Measurements from ENCODE around the gene NFX1.
"Not testable (repeated sequence)": the region's sequence is repeated elsewhere in the genome, so short reads cannot be mapped to it uniquely, and the experiment has no call there.

Gene NFX1

DNA sequence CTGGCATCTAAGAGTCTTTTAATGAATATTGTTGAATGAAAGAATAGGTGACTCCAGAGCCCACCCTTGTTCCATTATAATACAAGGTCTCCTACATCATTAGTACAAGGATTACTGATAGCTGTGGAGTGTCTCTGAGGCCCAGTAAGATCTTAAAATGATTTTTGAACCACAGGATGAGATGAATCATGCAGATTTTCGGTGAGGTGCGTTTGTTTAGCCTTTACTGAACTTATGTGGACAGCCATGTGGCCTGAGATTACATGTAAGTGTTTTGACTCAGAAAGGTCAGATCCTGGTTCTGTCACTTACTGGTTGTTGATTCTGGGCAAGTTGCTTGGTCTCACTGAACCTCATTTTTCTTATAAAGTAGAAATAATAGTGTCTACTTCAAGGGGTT lies 21.6 kb downstream of the NFX1 start:
- no peak for DNase-seq

DNA sequence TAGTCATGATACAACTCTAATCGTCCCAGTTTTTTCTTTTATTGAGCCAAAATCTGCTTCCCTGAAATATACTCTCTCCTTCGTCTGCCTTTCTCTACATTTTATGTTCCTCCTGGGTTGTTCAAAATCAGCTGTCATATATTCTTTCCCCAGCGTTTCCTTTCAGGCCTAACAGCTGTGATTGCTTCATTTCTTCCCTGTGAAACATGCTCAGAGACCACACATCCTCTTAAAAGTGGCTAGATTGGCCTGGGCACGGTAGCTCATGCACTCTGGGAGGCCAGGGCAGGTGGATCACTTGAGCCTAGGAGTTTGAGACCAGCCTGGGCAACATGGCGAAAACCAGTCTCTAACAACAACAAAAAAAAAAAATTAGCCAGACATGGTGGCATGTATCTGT lies 25.1 kb downstream of the NFX1 start:
- DNase-seq: no peak

DNA sequence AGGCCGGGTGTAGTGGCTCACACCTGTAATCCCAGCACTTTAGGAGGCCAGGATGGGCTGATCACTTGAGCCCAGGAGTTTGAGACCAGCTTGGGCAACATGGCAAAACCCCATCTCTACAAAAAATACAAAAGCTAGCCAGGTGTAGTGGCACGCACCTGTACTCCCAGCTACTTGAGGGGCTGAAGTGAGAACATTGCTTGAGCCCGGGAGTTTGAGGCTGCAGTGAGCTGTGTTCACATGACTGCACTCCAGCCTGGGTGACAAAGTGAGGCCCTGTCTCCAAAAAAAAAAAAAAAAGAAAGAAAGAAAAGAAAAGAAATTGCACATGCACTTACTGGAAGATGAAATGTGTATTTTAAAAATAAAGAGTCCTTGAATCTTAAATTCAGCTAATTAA lies 26.8 kb downstream of the NFX1 start:
- not testable (repeated sequence) for DNase-seq

DNA sequence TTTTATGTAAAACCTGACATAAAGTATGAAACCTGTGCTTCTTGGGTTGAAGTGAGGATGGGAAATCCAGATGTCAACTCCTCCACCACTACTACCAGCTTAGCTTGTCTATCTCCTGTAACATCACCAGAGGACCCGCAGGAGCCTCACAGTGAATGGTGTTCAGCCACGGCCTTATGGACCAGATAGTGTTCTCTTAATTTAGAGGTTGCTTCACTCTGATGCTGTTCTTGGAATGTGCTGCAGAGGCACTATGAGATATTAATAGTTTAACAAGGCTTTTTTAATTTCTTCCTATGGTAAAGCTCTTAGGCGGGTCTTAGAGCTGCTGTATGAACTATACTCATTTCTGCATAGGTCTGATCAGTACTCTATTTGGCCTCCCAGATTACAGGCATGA lies 27.9 kb downstream of the NFX1 start:
- no peak for DNase-seq

DNA sequence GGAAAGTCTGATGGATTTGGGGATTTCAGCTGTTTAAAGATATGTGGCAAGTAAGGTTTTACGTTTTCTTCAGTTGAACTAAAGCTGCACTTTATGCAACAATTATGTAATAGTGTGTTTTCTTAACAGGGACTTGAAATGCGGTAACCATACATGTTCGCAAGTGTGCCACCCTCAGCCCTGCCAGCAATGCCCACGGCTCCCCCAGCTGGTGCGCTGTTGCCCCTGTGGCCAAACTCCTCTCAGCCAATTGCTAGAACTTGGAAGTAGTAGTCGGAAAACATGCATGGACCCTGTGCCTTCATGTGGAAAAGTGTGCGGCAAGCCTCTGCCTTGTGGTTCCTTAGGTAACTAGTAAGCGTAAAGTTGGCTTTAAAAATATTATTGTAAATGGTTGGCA lies 28.5 kb downstream of the NFX1 start:
- no peak for DNase-seq

DNA sequence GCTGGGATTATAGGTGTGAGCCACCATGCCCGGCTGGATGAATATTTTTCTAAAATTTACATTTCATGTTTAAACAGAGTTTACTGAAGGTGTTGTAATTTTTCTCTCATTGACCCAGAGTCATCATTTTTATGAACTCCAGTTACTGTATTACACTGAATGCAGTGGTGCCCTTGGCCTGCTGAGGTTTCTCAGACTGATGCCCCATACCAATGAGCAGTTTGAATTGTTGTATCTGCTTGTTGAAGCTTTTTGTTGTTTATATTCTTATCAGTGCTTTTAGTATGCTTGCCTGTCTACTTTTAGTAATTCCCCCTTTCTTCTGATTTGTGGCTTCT lies 29.9 kb downstream of the NFX1 start:
- no peak for DNase-seq

DNA sequence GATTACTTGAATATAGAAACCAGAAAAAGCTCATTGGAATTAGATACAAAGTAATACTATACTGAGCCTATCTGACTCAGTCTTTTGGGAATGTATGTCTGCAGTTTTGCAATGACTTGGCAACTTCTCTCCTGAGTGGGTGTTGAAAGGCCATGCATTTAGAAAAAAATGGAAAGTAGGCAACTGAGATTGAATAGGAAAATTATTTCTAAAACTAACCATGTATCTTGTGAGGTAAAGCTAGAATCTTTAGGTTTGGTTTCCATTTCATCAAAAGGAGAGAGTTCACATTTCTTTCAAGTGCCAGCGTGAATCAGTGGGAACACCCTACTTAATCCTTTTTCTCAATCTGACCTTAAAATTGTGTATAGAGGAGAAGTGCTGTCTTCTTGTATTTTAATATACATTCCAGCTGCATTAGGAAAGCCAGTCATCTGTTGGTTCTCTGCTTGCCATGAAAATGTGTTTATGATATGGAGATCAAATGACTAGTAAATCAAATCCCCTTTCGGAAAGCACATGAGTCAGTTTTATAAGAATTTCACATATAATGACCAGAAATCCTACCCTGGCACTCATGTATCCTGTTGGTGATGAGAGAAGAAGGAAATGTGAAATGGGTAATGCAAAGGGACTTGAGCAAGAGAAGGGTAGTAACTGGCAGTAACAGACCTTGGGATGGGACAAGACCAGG lies 30.4 kb downstream of the NFX1 start:
- no peak for DNase-seq

DNA sequence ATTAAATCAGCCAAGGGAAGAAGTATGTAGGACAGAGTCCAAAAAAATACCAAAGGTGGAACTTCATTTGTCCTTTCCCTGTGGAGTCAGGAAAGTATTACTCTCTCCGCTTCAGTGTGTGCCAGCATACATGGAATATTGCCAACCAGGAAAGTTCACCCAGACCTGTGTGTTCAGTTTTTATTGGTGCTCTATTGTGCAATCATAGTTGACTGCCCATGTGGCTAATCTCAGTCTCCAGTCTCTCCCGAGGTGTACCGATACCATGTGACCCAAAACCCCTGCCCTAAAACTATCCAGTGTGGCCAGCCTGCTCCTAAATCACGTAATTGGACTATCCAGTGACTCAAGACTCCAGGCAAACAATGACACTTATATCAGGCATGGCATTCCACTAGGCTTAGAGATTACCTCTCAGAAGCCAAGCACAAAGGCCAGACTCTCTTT lies 38.8 kb downstream of the NFX1 start:
- no peak for DNase-seq

DNA sequence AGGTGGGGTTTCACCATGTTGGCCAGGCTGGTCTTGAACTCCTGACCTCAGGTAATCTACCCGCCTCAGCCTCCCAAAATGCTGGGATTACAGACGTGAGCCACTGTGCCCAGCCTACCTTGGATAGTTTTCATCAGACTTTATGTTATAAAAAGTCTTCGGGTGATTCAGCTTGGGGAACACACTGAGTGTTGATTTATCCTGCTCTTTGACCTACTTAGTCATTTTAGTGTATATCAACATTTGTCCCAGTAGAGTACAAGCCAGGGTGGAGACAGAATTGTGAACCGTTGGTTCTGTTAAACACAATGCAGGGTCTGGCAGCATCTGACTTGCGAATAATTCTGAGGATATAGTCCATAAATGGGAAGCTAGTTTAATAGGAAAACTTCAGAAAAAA lies 39.7 kb downstream of the NFX1 start:
- no peak for DNase-seq

DNA sequence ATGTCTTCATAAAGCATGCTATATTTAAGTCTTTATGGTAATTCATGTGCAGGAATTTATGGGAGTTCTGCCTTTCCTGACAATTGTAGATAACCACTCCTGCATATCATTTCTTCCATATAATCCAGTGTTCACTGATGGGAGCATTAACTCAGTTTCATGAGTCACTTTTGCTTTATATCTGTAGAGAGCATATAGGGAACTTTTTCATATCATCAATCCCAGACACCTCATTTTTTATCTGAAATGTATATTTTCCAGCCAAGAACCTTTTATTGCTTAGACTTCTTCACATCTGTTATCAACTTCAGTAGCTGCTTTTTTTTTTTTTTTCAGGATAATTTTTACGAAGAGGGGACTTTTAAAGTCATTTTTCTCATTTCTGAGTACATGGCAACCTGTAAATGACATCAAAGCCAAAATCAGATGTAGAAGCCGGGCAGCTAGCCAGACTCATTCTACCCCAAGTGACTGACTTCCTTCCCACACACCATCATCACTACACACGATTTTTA lies 41.1 kb downstream of the NFX1 start:
- DNase-seq: peak; percentile 80

DNA sequence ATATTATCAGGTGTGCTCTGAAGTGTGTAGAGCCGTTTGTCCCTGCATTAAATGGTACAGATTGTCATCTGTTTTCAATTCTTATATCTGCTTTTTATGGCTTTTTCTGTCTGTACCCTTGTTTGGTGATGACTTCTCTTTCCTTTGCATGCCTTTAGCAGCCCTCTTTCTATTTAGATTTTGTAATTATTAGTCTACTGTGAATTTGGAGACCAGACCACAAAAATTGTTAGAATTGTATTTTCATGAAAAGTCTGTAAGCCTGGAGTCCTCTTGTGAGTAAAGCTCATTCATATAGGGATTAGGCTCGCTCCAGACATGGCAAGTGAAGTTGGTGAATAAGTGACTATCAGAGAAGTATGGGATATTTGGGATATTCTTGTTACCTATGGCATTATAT lies 41.7 kb downstream of the NFX1 start:
- no peak for DNase-seq

DNA sequence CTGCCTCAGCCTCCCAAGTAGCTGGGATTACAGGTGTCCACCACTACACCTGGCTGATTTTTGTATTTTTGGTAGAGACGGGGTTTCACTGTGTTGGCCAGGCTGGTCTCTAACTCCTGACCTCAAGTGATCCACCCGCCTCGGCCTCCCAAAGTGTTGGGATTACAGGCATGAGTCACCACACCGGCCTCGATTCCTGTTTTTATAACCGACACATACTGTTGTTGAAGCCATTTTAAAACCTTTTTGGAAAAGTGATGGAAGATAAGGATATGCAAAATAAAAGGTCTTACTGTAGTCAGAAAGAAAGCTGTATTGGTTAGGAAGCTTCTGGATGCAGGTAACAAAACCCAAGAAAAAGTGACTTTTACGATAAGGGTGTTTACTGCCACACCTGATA lies 42.6 kb downstream of the NFX1 start:
- DNase-seq: not testable (repeated sequence)

DNA sequence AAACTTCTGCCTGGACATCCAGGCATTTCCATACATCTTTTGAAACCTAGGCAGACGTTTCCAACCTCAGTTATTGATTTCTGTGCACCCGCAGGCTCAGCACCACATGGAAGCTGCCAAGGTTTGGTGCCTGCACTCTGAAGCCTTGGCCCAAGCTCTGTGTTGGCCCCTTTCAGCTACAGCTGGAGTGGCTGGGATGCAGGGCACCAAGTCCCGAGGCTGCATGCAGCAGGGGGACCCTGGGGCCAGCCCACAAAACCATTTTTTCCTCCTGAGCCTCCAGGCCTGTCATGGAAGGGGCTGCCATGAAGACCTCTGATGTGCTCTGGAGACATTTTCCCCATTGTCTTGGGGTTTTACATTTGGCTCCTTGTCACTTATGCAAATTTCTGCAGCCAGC lies 49.9 kb downstream of the NFX1 start:
- DNase-seq: no peak

DNA sequence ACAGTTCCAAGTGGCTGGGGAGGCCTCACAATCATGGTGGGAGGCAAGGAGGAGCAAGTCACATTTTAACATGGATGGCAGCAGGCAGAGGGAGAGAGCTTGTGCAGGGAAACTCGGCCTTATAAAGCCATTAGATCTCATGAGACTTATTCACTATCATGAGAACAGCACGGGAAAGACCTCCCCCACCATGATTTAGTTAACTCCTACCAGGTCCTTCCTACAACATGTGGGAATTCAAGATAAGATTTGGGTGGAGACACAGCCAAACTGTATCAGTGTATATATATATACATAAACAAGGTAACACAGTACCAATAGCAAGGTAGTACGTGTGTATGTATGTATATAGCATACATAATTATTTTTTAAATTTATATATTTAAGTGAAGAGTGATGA lies 50.9 kb downstream of the NFX1 start:
- peak; percentile 69 for DNase-seq

DNA sequence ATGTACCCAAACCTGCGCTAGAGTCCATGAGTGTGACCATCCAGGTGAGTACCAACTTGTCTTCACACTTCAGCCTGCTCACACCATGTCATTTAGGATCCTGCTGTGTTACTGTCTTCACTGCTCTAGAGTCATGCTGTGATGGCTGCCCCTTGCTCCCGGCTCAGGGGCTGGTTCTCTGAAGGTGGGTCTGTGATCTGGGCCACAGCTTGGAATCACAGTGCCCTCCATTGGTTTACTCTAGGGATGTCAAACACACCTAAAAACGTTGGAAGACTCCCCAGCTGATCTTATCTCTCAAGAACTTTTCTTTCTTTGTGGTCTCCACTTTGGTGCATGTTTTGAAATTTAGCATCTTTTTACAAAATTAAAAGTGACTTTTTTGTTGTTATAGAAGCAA lies 53.8 kb downstream of the NFX1 start:
- no peak for DNase-seq

DNA sequence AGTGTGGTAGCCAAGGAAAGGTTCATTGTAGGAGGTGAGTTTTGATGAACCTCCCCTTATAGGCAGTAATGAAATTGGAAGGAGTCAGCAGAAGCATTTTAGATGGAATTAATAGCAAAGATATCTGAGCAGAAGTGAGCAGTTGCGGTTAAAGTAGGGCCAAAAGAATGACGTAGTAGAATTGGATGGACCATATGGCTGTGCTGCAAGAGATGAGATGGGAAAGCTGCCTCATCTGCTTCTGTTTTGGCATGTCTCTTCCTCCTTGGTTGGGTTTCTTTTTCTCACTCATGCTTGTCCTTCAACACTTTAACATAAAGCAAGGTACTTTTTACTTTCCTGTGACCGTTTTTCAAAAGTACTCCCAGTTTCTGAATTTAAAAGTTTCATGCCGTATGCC lies 56.2 kb downstream of the NFX1 start:
- no peak for DNase-seq

DNA sequence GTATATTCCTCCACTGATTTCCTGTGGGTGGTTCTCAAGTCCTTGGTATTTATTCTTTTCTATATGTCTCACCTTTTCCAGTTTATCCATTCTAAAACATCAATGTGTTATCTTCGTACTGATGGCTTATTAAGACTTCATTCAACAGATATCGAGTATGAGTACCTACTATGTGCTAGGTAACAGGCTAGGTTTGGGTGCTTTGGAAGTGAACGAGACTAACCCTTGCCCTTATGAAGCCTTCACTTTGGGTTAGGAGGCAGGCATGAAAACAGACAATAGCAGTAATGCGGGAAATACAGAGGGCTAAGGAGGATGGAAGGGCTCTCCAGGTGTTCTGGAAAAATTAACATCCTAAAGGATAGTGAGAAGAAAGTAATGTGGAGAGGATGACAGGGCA lies 58.7 kb downstream of the NFX1 start:
- DNase-seq: no peak

DNA sequence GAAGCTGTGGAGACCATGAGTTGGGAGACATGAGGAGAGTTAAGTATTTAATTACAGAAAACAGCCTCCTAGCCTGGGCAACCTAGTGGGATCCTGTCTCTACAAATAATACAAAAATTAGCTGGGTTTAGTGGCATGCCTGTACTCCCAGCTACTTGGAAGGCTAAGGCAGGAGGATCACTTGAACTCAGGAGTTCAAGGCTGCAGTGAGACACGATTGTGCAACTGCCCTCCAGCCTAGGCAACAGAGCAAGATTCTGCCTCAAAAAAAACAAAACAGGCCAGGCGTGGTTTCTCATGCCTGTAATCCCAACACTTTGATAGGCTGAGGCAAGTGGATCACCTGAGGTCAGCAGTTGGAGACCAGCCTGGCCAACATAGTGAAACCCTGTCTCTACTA lies 59.4 kb downstream of the NFX1 start:
- DNase-seq: no peak

DNA sequence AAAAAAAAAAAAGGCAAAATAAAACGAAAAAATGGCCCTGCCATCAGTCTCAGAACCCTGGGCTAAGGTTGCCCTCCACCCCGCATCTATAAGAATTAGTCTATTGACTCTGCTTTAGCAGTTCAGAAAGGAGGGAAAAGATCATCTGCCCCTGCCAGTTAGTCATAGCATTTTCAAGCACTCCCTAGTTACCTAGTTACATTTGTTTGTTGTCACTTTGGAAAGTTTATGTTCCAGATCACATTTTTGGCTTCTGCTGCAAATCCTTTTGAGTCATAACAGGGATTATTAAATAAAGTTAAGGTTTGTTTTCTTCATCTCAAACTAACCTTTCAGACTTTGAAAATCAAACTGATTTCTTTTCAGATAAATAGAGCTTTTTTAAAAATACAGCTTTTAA lies 60.0 kb downstream of the NFX1 start:
- no peak for DNase-seq

DNA sequence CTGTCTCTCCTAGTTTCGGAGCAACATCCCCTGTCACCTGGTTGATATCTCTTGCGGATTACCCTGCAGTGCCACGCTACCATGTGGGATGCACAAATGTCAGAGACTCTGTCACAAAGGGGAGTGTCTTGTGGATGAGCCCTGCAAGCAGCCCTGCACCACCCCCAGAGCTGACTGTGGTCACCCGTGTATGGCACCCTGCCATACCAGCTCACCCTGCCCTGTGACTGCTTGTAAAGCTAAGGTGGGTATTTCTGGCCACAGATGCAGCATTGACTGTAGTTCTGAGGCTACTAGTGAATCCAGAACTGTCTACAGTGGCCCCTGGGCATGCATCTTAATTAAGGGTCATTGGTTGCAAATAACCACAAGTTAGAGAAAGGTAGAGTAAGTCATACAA lies 61.2 kb downstream of the NFX1 start:
- DNase-seq: peak; percentile 69

DNA sequence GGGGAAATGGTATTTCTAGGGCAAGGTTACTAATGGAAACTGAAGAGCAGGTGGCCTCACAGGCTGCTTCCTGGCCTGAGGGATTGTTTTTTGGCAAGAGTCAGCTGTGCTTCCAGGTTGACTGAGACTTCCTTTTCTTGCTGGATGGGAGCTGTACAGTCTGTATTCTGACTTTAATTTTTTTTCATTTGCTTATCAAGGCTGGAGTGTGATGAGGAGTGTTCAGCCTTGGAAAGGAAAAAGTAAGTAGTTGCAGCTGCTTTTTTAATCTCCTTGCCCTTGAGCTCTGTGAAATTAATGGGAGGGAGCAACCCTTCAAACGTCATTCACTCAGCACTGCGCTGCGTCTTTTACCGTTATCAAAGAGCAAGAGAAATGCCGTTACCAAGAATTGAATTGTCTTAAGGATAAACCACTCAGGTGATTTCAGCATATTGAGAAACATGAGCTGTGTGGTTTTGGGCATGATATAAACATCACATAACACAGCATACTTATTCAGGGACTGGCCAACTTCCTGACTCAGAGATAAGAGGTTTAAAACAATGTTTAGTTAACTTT lies 64.4 kb downstream of the NFX1 start:
- peak; percentile 80 for DNase-seq

DNA sequence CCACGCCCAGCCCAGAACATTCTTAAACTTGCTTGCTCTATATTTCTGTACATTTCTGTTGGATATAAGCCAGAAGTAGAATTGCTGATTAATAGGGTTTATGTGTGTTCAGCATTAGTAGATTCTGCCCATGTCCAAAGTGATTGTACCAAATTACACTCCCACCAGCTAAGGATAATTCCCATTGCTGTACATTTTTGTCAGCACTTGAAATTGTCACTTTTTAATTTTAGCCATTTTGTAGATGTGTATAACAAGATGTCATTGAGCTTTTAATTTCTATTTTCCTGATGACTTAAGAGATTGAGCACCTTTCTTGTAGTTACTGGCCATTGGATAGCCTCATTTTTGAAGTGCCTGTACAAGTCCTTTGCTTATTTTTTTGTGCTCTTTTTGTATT lies 65.6 kb downstream of the NFX1 start:
- DNase-seq: no peak

DNA sequence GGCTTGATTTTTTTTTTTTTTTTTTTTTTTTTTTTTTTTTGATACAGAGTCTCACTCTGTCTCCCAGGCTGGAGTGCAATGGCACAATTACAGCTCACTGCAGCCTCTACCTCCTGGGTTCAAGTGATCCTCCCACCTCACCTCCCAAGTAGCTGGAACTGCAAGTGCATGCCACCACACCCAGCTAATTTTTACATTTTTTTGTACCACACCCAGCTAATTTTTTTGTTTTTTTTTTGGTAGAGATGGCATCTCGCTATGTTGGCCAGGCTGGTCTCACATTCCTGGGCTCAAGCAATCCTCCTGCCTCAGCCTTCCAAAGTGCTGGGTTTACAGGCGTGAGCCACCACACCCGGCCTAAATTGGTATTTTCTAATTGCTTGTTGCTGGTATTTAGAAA lies 68.3 kb downstream of the NFX1 start:
- not testable (repeated sequence) for DNase-seq

DNA sequence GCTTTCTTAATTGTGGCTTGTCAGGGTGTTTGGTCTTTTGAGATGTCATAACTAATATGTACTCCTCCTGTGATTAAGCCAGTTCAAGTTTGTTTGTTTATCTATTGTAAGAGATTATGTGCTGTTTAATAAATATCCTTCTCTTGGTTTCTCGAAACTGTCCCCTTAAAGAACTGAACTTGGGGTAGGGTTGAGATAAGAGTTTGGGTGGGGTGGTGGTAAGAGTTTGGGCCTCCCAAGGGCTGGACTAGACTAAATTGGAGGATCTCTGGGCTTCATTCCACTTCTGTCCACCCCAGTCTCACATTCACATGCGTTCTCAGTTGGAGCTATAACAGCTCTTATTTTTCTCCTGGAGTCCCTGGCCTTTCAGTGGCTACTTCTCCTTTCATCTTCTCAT lies 73.8 kb downstream of the NFX1 start:
- peak; percentile 61 for DNase-seq

DNA sequence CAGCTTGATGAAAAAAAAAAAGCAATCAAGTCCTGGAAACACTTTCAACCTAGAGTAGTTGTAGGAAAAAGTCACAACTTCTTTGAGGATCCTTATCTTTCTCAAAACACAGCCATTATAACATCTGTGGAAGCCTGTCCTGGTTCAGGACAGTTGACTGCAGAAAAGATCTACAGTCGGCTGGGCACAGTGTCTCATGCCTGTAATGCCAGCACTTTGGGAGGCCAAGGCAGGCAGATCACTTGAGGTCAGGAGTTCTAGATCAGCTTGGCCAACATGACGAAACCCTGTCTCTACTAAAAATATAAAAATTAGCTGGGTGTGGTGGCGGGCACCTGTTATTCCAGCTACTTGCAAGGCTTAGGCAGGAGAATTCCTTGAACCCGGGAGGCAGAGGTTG lies 74.5 kb downstream of the NFX1 start:
- DNase-seq: not testable (repeated sequence)

All from hematopoietic multipotent progenitor cell treated with erythropoietin and hydrocortisone succinate and interleukin-3 and kit ligand, for 6 days (in vitro differentiated cells).